Stimulated activated CD8-positive, alpha-beta memory T cell treated with anti-CD3 and anti-CD28 coated beads, Interleukin-12 subunit alpha, Interleukin-12 subunit beta, amount 100 ng/mL, for 4 hours (primary cell): Measurements from ENCODE around the gene ACSL6.
"Not testable (repeated sequence)": the region's sequence is repeated elsewhere in the genome, so short reads cannot be mapped to it uniquely, and the experiment has no call there.

ENCODE experiments used
- DNase-seq: peaks from one replicate; pipeline ENCODE4 v3.0.0-alpha.2; 2020; ENCODE audit warnings: low read depth

Gene ACSL6

GRCh38 chr5:131939690-131940345, 71.6 kb downstream of the ACSL6 start:
- no peak for DNase-seq

- DNase-seq, result no peak
These were observed 79.2 kb downstream of the ACSL6 start for GRCh38 chr5:131932235-131932634.

- no peak for DNase-seq
These were observed 82.5 kb downstream of the ACSL6 start for GRCh38 chr5:131928957-131929356.

GRCh38 chr5:131926168-131926567, 85.3 kb downstream of the ACSL6 start:
- no peak for DNase-seq

GRCh38 chr5:131916481-131916880, 95.0 kb downstream of the ACSL6 start:
- no peak for DNase-seq

- no peak for DNase-seq
These were observed 97.0 kb downstream of the ACSL6 start for GRCh38 chr5:131914472-131914871.

- DNase-seq, result no peak
These were observed 97.9 kb downstream of the ACSL6 start for GRCh38 chr5:131913603-131914002.

- no peak for DNase-seq
These were observed 104.8 kb downstream of the ACSL6 start for GRCh38 chr5:131906668-131907067.

- DNase-seq, result not testable (repeated sequence)
These were observed 109.2 kb downstream of the ACSL6 start for GRCh38 chr5:131902266-131902665.
